Neural progenitor cell (in vitro differentiated cells): ENCODE results near the gene THYN1. TPM values are rescaled to one million over a fixed set of nuclear protein-coding genes. Genes with fewer than 3 reads are reported as not detected.

Experiments used
- DNase-seq: peaks from one replicate; pipeline ENCODE4 v3.0.0-alpha.2; 2016; ENCODE audit warnings: low spot score
- H2AFZ ChIP-seq: fragments of 200-600 bp; sonication (generic); replicated peaks from 2 replicates; pipeline ENCODE4 v1.6.1; 2016; ENCODE audit warnings: antibody characterized with exemption
- H3F3A ChIP-seq: fragments of 200-600 bp; sonication (generic); 2 replicates; pipeline ENCODE4 v1.6.1; 2016; ENCODE audit warnings: antibody characterized with exemption, low read depth
- H3K27ac ChIP-seq: fragments of 200-600 bp; sonication (generic); 2 replicates; pipeline ENCODE4 v1.5.1; 2016; ENCODE audit warnings: mild to moderate bottlenecking
- H3K27me3 ChIP-seq: fragments of 200-600 bp; sonication (generic); 2 replicates; pipeline ENCODE4 v1.6.1; 2016; ENCODE audit warnings: mild to moderate bottlenecking, moderate library complexity
- H3K36me3 ChIP-seq: fragments of 200-600 bp; sonication (generic); 2 replicates; pipeline ENCODE4 v1.5.1; 2016
- H3K4me1 ChIP-seq: fragments of 200-600 bp; sonication (generic); 2 replicates; pipeline ENCODE4 v1.6.1; 2016; ENCODE audit warnings: mixed run types
- H3K4me2 ChIP-seq: fragments of 200-600 bp; sonication (generic); 2 replicates; pipeline ENCODE4 v1.6.1; 2016
- H3K4me3 ChIP-seq: fragments of 200-600 bp; sonication (generic); 2 replicates; pipeline ENCODE4 v1.5.1; 2016
- H3K79me2 ChIP-seq: fragments of 200-600 bp; sonication (generic); 2 replicates; pipeline ENCODE4 v1.6.1; 2016; ENCODE audit warnings: low read depth
- H3K9ac ChIP-seq: fragments of 200-600 bp; sonication (generic); 2 replicates; pipeline ENCODE4 v1.6.1; 2016
- H3K9me3 ChIP-seq: fragments of 200-600 bp; sonication (generic); 2 replicates; pipeline ENCODE4 v1.5.1; 2016; ENCODE audit warnings: low read depth
- H4K20me1 ChIP-seq: fragments of 200-600 bp; sonication (generic); 2 replicates; pipeline ENCODE4 v1.6.1; 2016; ENCODE audit warnings: low read depth
- H3K27ac Mint-ChIP-seq: 3 replicates; pipeline ENCODE4 v1.8.0; 2021; ENCODE audit warnings: mixed read lengths
- H3K27me3 Mint-ChIP-seq: 2 replicates; pipeline ENCODE4 v1.8.0; 2022; ENCODE audit warnings: low read depth, mild to moderate bottlenecking, inconsistent platforms, moderate library complexity, mixed read lengths; ENCODE audit not compliant: insufficient read depth
- H3K36me3 Mint-ChIP-seq: 3 replicates; pipeline ENCODE4 v1.8.0; 2021; ENCODE audit warnings: mixed read lengths
- H3K4me1 Mint-ChIP-seq: 3 replicates; pipeline ENCODE4 v1.8.0; 2021; ENCODE audit warnings: mixed read lengths
- H3K4me3 Mint-ChIP-seq: 3 replicates; pipeline ENCODE4 v1.8.0; 2021; ENCODE audit warnings: mild to moderate bottlenecking, moderate library complexity, mixed read lengths
- H3K9me3 Mint-ChIP-seq: 3 replicates; pipeline ENCODE4 v1.8.0; 2020; ENCODE audit warnings: mixed read lengths
- EZH2 ChIP-seq: fragments of 200-600 bp; sonication (generic); IDR thresholded peaks from 2 replicates; pipeline ENCODE4 v1.6.1; 2017; ENCODE audit warnings: antibody characterized with exemption, mild to moderate bottlenecking, moderate library complexity
- EZH2phosphoT487 ChIP-seq: fragments of 200-600 bp; sonication (generic); IDR thresholded peaks from 2 replicates; pipeline ENCODE4 v1.6.1; 2017; ENCODE audit warnings: antibody characterized with exemption
- total RNA-seq: library from RNA; depleted of rRNA; stranded (reverse); fragments of >200 nt; gene quantifications from 2 replicates; pipeline ENCODE4 v1.2.3, GENCODE V29; 2015; ENCODE audit warnings: low replicate concordance
- TF ChIP-seq, protein P1 (sequence below): fragments of 200-600 bp; sonication (generic); IDR thresholded peaks from 2 replicates; pipeline ENCODE4 v1.5.1; 2017; ENCODE audit warnings: antibody characterized with exemption, mild to moderate bottlenecking

THYN1 gene
- total RNA-seq, 1 donor from 2014 or later, result 109 TPM

DNA sequence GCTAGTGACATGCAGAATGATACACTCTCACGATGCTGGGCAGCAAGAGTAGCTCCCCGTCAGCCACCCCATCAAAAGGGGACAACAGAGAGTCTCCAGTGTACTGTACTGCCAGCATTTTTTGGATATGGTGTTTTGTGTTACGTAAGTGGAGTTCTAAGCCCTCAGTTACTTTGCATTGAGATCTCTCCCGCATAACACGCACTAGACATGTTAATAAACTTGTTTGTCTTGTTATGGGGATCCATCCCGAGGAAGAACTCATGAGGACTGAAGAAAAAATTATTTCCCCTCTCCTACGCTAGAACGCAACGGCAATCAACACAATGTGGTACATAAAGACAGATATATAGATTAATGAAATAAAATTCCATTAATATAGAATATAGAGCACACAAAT, 53.6 kb downstream of the THYN1 start:
- TF ChIP-seq EZH2phosphoT487, result no peak
- no peak for TF ChIP-seq EZH2
- TF ChIP-seq, protein P1, sequence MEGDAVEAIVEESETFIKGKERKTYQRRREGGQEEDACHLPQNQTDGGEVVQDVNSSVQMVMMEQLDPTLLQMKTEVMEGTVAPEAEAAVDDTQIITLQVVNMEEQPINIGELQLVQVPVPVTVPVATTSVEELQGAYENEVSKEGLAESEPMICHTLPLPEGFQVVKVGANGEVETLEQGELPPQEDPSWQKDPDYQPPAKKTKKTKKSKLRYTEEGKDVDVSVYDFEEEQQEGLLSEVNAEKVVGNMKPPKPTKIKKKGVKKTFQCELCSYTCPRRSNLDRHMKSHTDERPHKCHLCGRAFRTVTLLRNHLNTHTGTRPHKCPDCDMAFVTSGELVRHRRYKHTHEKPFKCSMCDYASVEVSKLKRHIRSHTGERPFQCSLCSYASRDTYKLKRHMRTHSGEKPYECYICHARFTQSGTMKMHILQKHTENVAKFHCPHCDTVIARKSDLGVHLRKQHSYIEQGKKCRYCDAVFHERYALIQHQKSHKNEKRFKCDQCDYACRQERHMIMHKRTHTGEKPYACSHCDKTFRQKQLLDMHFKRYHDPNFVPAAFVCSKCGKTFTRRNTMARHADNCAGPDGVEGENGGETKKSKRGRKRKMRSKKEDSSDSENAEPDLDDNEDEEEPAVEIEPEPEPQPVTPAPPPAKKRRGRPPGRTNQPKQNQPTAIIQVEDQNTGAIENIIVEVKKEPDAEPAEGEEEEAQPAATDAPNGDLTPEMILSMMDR, result no peak
- Histone ChIP-seq H3K27me3 (no peaks in the 10 kb centered on the region), H3K4me1 (no peaks in the 10 kb centered on the region), H3K9ac (no peak overlapping the region), H4K20me1 (no peaks in the 10 kb centered on the region), H3K27ac (no peak overlapping the region), H3K4me3 (no peak overlapping the region), H3F3A (no peaks in the 10 kb centered on the region), H3K79me2 (no peaks in the 10 kb centered on the region), H3K9me3 (no peaks in the 10 kb centered on the region), H2AFZ (no peak overlapping the region), H3K36me3 (peaks cover 27% of the 10 kb centered on the region), H3K4me2 (no peak overlapping the region)
- DNase-seq, result no peak
- Mint-ChIP-seq H3K27me3 (no peaks in the 10 kb centered on the region), H3K36me3 (peaks cover 36% of the 10 kb centered on the region), H3K9me3 (no peaks in the 10 kb centered on the region), H3K4me3 (no peak overlapping the region), H3K27ac (no peak overlapping the region), H3K4me1 (peaks cover 1% of the 10 kb centered on the region)

Other genes starting within 250 kb of the THYN1 start
- 65.9 and 68.1 TPM in 2 replicates for gene JAM3, start 184.3 kb downstream of the THYN1 start, total RNA-seq
- 41.0 and 45.0 TPM in 2 replicates for gene NCAPD3, start 29.4 kb downstream of the THYN1 start, total RNA-seq
- 17.6 and 19.5 TPM in 2 replicates for gene VPS26B, start 28.7 kb downstream of the THYN1 start, total RNA-seq
- 34.5 and 48.4 TPM in 2 replicates for gene ACAD8, start 216 bp upstream of the THYN1 start, total RNA-seq
- 0.09 TPM in 1 of 2 replicates, not detected in the other for gene GLB1L3, start 23.0 kb upstream of the THYN1 start, total RNA-seq
- gene GLB1L2, start 78.6 kb upstream of the THYN1 start, total RNA-seq, result 2.0 and 5.5 TPM in 2 replicates
- 11.0 and 20.7 TPM in 2 replicates for gene B3GAT1, start 158.9 kb upstream of the THYN1 start, total RNA-seq